ENCODE results near the gene SVIP.

SVIP gene

GRCh38 chr11:22829231-22830081 lies at the start of gene SVIP:
TSS of gene SVIP (minus strand) at chr11:22829801. CDS start at chr11:22829748, 53 bp downstream.
- Histone ChIP-seq H3K4me1 (ENCODE audit: control insufficient read depth in 1 of 2, insufficient read depth in 2 of 2, low read length in 2 of 2) (peaks cover 9 to 15% of the 10 kb centered on the region in 2 donors), H3K4me3 (ENCODE audit: low read depth in 1 of 2, low read length in 2 of 2) (peak within 1 kb of the TSS; percentile 87 to 90), H3K9me3 (ENCODE audit: control insufficient read depth in 1 of 2, low read length in 2 of 2) (no peaks in the 10 kb centered on the region), H3K27ac (ENCODE audit: low read depth, low read length) (peak within 1 kb of the TSS; percentile 70), H3K9ac (ENCODE audit: low read depth in 1 of 2, low read length in 2 of 2) (peak within 1 kb of the TSS; percentile 78 to 85), H3K36me3 (ENCODE audit: control insufficient read depth in 1 of 2, insufficient read depth in 2 of 2, low read length in 2 of 2) (peaks cover 6% of the 10 kb centered on the region in 2 donors), H3K27me3 (ENCODE audit: control insufficient read depth in 1 of 2, insufficient read depth in 2 of 2, low read length in 2 of 2) (no peaks in the 10 kb centered on the region)

GRCh38 chr11:22878604-22879003 lies 49.0 kb upstream of the SVIP start:
- no peaks in the 10 kb centered on the region for H3K4me1 ChIP-seq (ENCODE audit: control insufficient read depth in 1 of 2, insufficient read depth in 2 of 2, low read length in 2 of 2)
- no peak overlapping the region for H3K9ac ChIP-seq (ENCODE audit: low read depth in 1 of 2, low read length in 2 of 2)
- no peaks in the 10 kb centered on the region for H3K27me3 ChIP-seq (ENCODE audit: control insufficient read depth in 1 of 2, insufficient read depth in 2 of 2, low read length in 2 of 2)
- H3K27ac ChIP-seq (ENCODE audit: low read depth, low read length), result no peak overlapping the region
- H3K9me3 ChIP-seq (ENCODE audit: control insufficient read depth in 1 of 2, low read length in 2 of 2), result no peaks in the 10 kb centered on the region
- H3K36me3 ChIP-seq (ENCODE audit: control insufficient read depth in 1 of 2, insufficient read depth in 2 of 2, low read length in 2 of 2), result no peaks in the 10 kb centered on the region
- H3K4me3 ChIP-seq (ENCODE audit: low read depth in 1 of 2, low read length in 2 of 2), result no peak overlapping the region

- H3K4me3 ChIP-seq (ENCODE audit: low read depth in 1 of 2, low read length in 2 of 2), result no peak overlapping the region
Measured at GRCh38 chr11:22878039-22878438, 48.4 kb upstream of the SVIP start.

GRCh38 chr11:22875869-22876473 lies 46.4 kb upstream of the SVIP start:
- H3K9ac ChIP-seq (ENCODE audit: low read depth in 1 of 2, low read length in 2 of 2), result no peak overlapping the region
- no peak overlapping the region for H3K27ac ChIP-seq (ENCODE audit: low read depth, low read length)
- no peaks in the 10 kb centered on the region for H3K36me3 ChIP-seq (ENCODE audit: control insufficient read depth in 1 of 2, insufficient read depth in 2 of 2, low read length in 2 of 2)
- no peaks in the 10 kb centered on the region for H3K9me3 ChIP-seq (ENCODE audit: control insufficient read depth in 1 of 2, low read length in 2 of 2)
- H3K4me1 ChIP-seq (ENCODE audit: control insufficient read depth in 1 of 2, insufficient read depth in 2 of 2, low read length in 2 of 2), result no peaks in the 10 kb centered on the region
- H3K4me3 ChIP-seq (ENCODE audit: low read depth in 1 of 2, low read length in 2 of 2), result no peak overlapping the region
- H3K27me3 ChIP-seq (ENCODE audit: control insufficient read depth in 1 of 2, insufficient read depth in 2 of 2, low read length in 2 of 2), result no peaks in the 10 kb centered on the region

More at GRCh38 chr11:22878039-22878438, 48.4 kb upstream of the SVIP start:
- Histone ChIP-seq H3K4me1 (ENCODE audit: control insufficient read depth in 1 of 2, insufficient read depth in 2 of 2, low read length in 2 of 2) (no peaks in the 10 kb centered on the region), H3K9me3 (ENCODE audit: control insufficient read depth in 1 of 2, low read length in 2 of 2) (no peaks in the 10 kb centered on the region), H3K27me3 (ENCODE audit: control insufficient read depth in 1 of 2, insufficient read depth in 2 of 2, low read length in 2 of 2) (no peaks in the 10 kb centered on the region), H3K9ac (ENCODE audit: low read depth in 1 of 2, low read length in 2 of 2) (no peak overlapping the region), H3K27ac (ENCODE audit: low read depth, low read length) (no peak overlapping the region), H3K36me3 (ENCODE audit: control insufficient read depth in 1 of 2, insufficient read depth in 2 of 2, low read length in 2 of 2) (no peaks in the 10 kb centered on the region)

- no peaks in the 10 kb centered on the region for H3K9me3 ChIP-seq (ENCODE audit: control insufficient read depth in 1 of 2, low read length in 2 of 2)
- H3K36me3 ChIP-seq (ENCODE audit: control insufficient read depth in 1 of 2, insufficient read depth in 2 of 2, low read length in 2 of 2), result no peaks in the 10 kb centered on the region
- no peaks in the 10 kb centered on the region for H3K4me1 ChIP-seq (ENCODE audit: control insufficient read depth in 1 of 2, insufficient read depth in 2 of 2, low read length in 2 of 2)
- H3K27ac ChIP-seq (ENCODE audit: low read depth, low read length), result no peak overlapping the region
- H3K27me3 ChIP-seq (ENCODE audit: control insufficient read depth in 1 of 2, insufficient read depth in 2 of 2, low read length in 2 of 2), result no peaks in the 10 kb centered on the region
- H3K9ac ChIP-seq (ENCODE audit: low read depth in 1 of 2, low read length in 2 of 2), result no peak overlapping the region
- H3K4me3 ChIP-seq (ENCODE audit: low read depth in 1 of 2, low read length in 2 of 2), result no peak overlapping the region
Measured at GRCh38 chr11:22869325-22869724, 39.7 kb upstream of the SVIP start.

- no peaks in the 10 kb centered on the region for H3K4me1 ChIP-seq (ENCODE audit: control insufficient read depth in 1 of 2, insufficient read depth in 2 of 2, low read length in 2 of 2)
Measured at GRCh38 chr11:22860241-22860640, 30.6 kb upstream of the SVIP start, which contains the start of gene CCDC179. TSS of gene CCDC179 (minus strand) at chr11:22860474. CDS start at chr11:22860421, 53 bp downstream.

GRCh38 chr11:22859756-22860155 lies 30.2 kb upstream of the SVIP start:
- no peak overlapping the region for H3K27ac ChIP-seq (ENCODE audit: low read depth, low read length)
- H3K9me3 ChIP-seq (ENCODE audit: control insufficient read depth in 1 of 2, low read length in 2 of 2), result no peaks in the 10 kb centered on the region
- H3K27me3 ChIP-seq (ENCODE audit: control insufficient read depth in 1 of 2, insufficient read depth in 2 of 2, low read length in 2 of 2), result no peaks in the 10 kb centered on the region
- H3K4me3 ChIP-seq (ENCODE audit: low read depth in 1 of 2, low read length in 2 of 2), result no peak overlapping the region
- no peak overlapping the region for H3K9ac ChIP-seq (ENCODE audit: low read depth in 1 of 2, low read length in 2 of 2)
- no peaks in the 10 kb centered on the region for H3K36me3 ChIP-seq (ENCODE audit: control insufficient read depth in 1 of 2, insufficient read depth in 2 of 2, low read length in 2 of 2)
- H3K4me1 ChIP-seq (ENCODE audit: control insufficient read depth in 1 of 2, insufficient read depth in 2 of 2, low read length in 2 of 2), result no peaks in the 10 kb centered on the region

More at GRCh38 chr11:22860241-22860640, 30.6 kb upstream of the SVIP start, which contains the start of gene CCDC179:
- no peak within 1 kb of the TSS for H3K27ac ChIP-seq (ENCODE audit: low read depth, low read length)
- H3K36me3 ChIP-seq (ENCODE audit: control insufficient read depth in 1 of 2, insufficient read depth in 2 of 2, low read length in 2 of 2), result no peaks in the 10 kb centered on the region
- H3K4me3 ChIP-seq (ENCODE audit: low read depth in 1 of 2, low read length in 2 of 2), result no peak within 1 kb of the TSS
- no peak within 1 kb of the TSS for H3K9ac ChIP-seq (ENCODE audit: low read depth in 1 of 2, low read length in 2 of 2)
- H3K27me3 ChIP-seq (ENCODE audit: control insufficient read depth in 1 of 2, insufficient read depth in 2 of 2, low read length in 2 of 2), result no peaks in the 10 kb centered on the region
- H3K9me3 ChIP-seq (ENCODE audit: control insufficient read depth in 1 of 2, low read length in 2 of 2), result no peaks in the 10 kb centered on the region

GRCh38 chr11:22851477-22851876 lies 21.9 kb upstream of the SVIP start:
- no peak overlapping the region for H3K9ac ChIP-seq (ENCODE audit: low read depth in 1 of 2, low read length in 2 of 2)
- no peak overlapping the region for H3K4me3 ChIP-seq (ENCODE audit: low read depth in 1 of 2, low read length in 2 of 2)
- H3K36me3 ChIP-seq (ENCODE audit: control insufficient read depth in 1 of 2, insufficient read depth in 2 of 2, low read length in 2 of 2), result no peaks in the 10 kb centered on the region
- H3K4me1 ChIP-seq (ENCODE audit: control insufficient read depth in 1 of 2, insufficient read depth in 2 of 2, low read length in 2 of 2), result no peaks in the 10 kb centered on the region
- no peaks in the 10 kb centered on the region for H3K27me3 ChIP-seq (ENCODE audit: control insufficient read depth in 1 of 2, insufficient read depth in 2 of 2, low read length in 2 of 2)
- H3K27ac ChIP-seq (ENCODE audit: low read depth, low read length), result no peak overlapping the region
- peaks cover 0 to 5% of the 10 kb centered on the region in 2 donors for H3K9me3 ChIP-seq (ENCODE audit: control insufficient read depth in 1 of 2, low read length in 2 of 2)

GRCh38 chr11:22846726-22847125 lies 17.1 kb upstream of the SVIP start:
- H3K27ac ChIP-seq (ENCODE audit: low read depth, low read length), result no peak overlapping the region
- no peaks in the 10 kb centered on the region for H3K36me3 ChIP-seq (ENCODE audit: control insufficient read depth in 1 of 2, insufficient read depth in 2 of 2, low read length in 2 of 2)
- no peaks in the 10 kb centered on the region for H3K9me3 ChIP-seq (ENCODE audit: control insufficient read depth in 1 of 2, low read length in 2 of 2)
- no peak overlapping the region for H3K4me3 ChIP-seq (ENCODE audit: low read depth in 1 of 2, low read length in 2 of 2)
- H3K4me1 ChIP-seq (ENCODE audit: control insufficient read depth in 1 of 2, insufficient read depth in 2 of 2, low read length in 2 of 2), result no peaks in the 10 kb centered on the region
- no peak overlapping the region for H3K9ac ChIP-seq (ENCODE audit: low read depth in 1 of 2, low read length in 2 of 2)
- no peaks in the 10 kb centered on the region for H3K27me3 ChIP-seq (ENCODE audit: control insufficient read depth in 1 of 2, insufficient read depth in 2 of 2, low read length in 2 of 2)

GRCh38 chr11:22832315-22833015 lies 2.9 kb upstream of the SVIP start:
- Histone ChIP-seq H3K9ac (ENCODE audit: low read depth in 1 of 2, low read length in 2 of 2) (no peak overlapping the region), H3K4me1 (ENCODE audit: control insufficient read depth in 1 of 2, insufficient read depth in 2 of 2, low read length in 2 of 2) (peaks cover 9 to 15% of the 10 kb centered on the region in 2 donors), H3K9me3 (ENCODE audit: control insufficient read depth in 1 of 2, low read length in 2 of 2) (no peaks in the 10 kb centered on the region), H3K27ac (ENCODE audit: low read depth, low read length) (no peak overlapping the region), H3K36me3 (ENCODE audit: control insufficient read depth in 1 of 2, insufficient read depth in 2 of 2, low read length in 2 of 2) (no peaks in the 10 kb centered on the region), H3K27me3 (ENCODE audit: control insufficient read depth in 1 of 2, insufficient read depth in 2 of 2, low read length in 2 of 2) (no peaks in the 10 kb centered on the region), H3K4me3 (ENCODE audit: low read depth in 1 of 2, low read length in 2 of 2) (no peak overlapping the region)
